Stomach (tissue), 4 donors: ENCODE data around the gene ITPR1.

Experiments
- EP300 ChIP-seq: sonication (generic); formaldehyde crosslinking; IDR thresholded peaks from one replicate; pipeline ENCODE4 v1.6.1; 2017; ENCODE audit warnings: antibody characterized with exemption
- POLR2A ChIP-seq, 4 donors: fragments of 450-650 bp; IDR thresholded peaks; one replicate each; pipeline ENCODE4 v1.6.1; 2016; ENCODE audit warnings: antibody characterized with exemption in 4 of 4, control low read depth in 2 of 4, mild to moderate bottlenecking in 1 of 4, moderate library complexity in 1 of 4
- POLR2AphosphoS5 ChIP-seq, 3 donors: sonication (generic); formaldehyde crosslinking; IDR thresholded peaks; one replicate each; pipeline ENCODE4 v1.6.1; 2016; ENCODE audit warnings: antibody characterized with exemption in 3 of 3
- TF ChIP-seq, protein P1 (sequence below), 7 experiments: fragments of 450-650 bp in 4 of 7; fragments of 200-600 bp in 3 of 7; sonication (generic) in 3 of 7; IDR thresholded peaks; one replicate each; pipeline ENCODE4 v1.5.1; 2016 to 2019; ENCODE audit warnings: antibody characterized with exemption in 7 of 7, control low read depth in 2 of 7, mild to moderate bottlenecking in 1 of 7

DNA sequence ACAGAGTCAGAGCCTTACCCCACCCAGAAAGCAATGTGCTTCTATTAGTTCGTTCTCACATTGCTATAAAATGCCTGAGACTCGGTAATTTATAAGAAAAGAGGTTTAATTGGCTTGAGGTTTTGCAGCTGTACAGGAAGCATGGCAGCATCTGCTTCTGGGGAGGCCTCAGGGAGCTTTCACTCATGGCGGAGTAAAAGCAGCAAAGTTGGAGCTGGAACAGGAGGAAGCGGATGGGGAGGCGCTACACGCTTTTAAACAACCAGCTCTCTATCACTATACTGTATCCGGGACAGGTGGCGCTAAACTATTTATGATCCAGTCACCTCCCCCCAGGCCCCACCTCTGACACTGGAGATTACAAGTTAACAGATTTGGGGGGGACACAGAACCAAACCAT is 309.8 kb downstream of the ITPR1 start:
- TF ChIP-seq, protein P1, sequence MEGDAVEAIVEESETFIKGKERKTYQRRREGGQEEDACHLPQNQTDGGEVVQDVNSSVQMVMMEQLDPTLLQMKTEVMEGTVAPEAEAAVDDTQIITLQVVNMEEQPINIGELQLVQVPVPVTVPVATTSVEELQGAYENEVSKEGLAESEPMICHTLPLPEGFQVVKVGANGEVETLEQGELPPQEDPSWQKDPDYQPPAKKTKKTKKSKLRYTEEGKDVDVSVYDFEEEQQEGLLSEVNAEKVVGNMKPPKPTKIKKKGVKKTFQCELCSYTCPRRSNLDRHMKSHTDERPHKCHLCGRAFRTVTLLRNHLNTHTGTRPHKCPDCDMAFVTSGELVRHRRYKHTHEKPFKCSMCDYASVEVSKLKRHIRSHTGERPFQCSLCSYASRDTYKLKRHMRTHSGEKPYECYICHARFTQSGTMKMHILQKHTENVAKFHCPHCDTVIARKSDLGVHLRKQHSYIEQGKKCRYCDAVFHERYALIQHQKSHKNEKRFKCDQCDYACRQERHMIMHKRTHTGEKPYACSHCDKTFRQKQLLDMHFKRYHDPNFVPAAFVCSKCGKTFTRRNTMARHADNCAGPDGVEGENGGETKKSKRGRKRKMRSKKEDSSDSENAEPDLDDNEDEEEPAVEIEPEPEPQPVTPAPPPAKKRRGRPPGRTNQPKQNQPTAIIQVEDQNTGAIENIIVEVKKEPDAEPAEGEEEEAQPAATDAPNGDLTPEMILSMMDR (IDR thresholded peaks at IDR 0.05): no peak
- TF ChIP-seq POLR2AphosphoS5 (IDR thresholded peaks at IDR 0.05) (no peak), POLR2A (IDR thresholded peaks at IDR 0.05) (no peak), EP300 (no peak)
